Activated gamma-delta T cell (primary cell): ENCODE measurements around the gene MRPS9.

ENCODE experiments used
- DNase-seq: peaks from one replicate; lab custom pipeline; 2025; lab: John Stamatoyannopoulos, UW

The MRPS9 gene

DNA sequence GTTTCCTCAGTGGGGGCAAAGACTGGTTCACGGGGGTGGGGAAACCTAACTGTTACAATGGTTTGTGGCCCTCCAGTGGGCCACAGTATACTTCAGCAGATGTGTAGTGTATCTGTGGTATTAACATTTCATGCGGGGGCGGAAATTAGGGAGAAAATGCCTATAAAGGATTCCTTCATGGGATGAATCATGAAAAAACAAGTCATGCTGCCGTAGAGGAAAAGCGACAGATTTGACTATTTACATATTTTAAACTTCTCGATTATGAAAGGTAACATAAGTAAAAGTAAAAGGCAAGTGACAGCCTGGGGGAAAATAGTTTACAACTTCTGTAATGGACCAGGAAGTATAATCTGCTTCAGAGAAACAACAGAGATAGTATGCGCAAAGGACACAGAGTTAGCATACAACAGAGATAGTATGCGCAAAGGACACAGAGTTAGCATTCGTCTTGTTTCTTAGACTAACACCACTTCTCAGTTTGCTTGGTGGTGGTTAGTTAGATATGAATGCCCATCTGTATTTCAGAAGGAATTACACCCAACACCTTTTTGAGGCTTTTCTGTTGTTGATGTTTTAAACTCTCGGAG lies 41.1 kb downstream of the MRPS9 start:
- no peak for DNase-seq

DNA sequence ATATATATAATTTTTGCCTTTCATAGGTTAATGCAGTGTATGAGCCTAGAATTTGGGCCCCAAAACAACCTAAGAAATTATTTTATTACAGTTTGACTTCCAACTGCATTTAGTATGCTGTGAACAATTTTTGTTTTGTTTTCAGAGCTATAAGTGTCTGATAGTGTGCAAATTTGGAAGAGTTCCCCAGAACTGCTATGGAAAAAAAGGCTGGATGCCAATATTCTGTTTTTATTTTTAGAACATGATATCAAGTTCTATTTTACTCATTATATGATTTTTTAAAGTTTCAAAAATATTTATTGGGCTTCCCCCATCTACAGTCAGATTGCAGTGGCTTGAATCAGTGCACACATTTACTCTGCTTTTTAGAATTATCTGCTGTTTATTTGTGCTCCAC lies 42.6 kb downstream of the MRPS9 start:
- DNase-seq = no peak

DNA sequence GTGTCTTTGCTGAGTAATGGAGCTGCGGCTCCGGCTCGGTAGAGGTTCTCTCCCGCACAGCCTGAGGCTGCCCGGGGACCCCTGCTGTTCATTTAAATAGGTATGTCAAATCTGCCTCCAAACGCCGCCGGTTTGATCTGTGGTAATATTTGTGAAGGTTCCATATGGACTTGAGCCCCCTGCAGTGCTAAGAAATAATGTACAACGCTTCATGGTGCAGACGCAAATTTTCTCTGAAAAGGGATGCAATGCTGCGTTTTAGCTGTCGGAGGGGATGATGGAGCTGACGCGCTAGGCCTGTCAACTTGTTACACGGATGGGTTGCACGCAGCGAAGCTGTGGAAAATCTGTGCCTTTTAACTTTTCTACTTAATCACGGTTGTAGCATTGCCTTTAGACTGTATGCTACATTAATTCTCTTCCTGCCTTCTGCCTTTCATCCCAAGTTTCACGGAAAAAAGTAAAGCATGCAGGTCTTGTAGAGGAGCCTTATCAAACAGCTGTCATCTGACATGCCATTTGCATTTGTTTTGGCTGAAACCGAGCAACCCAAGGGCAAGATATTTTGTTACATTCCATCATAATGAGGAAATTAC lies 43.2 kb downstream of the MRPS9 start:
- DNase-seq = no peak

GRCh38 chr2:105082107-105082506 lies 44.2 kb downstream of the MRPS9 start:
- no peak for DNase-seq

- DNase-seq = no peak
These were observed 47.7 kb downstream of the MRPS9 start for GRCh38 chr2:105085525-105085924.

GRCh38 chr2:105087273-105087672 lies 49.4 kb downstream of the MRPS9 start:
- DNase-seq = no peak

DNA sequence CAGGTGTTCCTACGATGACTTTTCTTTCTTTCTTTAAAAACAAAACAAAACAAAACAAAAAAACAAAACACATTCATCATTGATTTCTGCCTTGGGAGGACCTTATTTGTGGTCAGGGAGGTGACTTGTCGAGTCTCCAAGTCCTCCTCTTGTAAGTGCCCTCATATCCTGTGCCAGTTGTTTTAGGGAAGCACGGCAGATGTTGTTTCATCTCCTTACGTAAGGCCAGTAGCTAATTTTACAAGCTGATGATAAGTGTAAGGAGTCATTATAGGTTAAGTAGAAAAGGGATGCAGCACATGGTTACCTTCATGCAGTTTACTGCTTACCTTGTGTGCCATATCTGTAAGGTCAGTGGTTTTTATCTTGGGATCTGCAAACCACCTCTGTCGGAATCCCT lies 52.2 kb downstream of the MRPS9 start:
- no peak for DNase-seq

DNA sequence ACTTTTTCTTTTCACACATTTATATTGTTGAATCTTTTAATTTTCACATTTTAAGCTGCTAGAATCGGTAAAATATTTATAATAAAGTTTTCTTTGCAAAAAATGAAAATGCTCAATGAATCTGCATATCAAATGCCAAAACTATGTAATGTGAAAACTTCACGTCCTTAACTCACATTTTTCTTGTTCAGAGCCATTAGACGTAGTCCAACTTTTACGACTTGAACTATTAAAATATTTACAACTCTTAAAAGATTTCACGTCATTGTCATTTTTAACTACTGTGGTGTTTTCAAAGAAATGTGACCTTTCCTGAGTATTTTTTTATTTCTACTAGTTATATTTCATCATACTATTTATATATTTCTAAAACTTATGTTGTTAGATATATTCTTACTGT lies 54.9 kb downstream of the MRPS9 start:
- DNase-seq = no peak

- DNase-seq = no peak
These were observed 61.3 kb downstream of the MRPS9 start for GRCh38 chr2:105099153-105099552.

DNA sequence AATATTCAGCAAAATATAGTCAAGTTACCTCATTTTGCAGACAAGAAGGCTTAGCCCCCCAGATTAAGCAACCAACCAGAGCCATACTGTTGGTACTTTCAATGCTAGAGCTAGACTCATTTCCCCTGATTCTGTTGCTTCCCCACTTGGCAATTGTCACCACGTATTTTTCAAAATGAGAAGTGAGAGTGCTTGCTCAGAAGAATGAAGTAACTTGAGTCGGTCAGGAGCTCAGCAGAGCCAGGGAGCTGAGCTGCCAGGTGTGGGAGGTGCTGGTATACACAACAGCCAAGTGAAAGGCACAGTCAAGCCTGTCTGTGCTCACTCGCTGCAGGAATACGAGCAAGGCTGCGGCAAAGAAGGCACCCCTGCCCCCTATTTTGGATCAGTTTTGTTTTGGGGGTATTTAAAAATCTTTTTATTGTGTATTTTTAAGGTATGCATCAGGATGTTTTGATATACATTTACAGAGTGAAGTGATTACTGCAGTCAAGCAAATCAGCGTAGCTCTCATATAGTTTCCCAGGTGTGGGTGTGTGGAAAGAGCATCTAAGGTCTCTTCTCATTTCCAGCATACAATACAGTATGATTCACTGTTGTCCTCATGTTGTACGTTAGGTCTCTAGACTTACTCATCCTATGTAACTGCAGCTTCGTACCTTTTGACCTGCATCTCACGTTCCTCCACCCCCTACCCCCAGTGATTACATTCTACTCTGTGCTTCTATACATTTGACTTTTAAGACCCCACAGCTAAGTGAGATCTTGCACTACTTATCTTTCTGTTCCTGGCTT lies 62.4 kb downstream of the MRPS9 start:
- no peak for DNase-seq

DNA sequence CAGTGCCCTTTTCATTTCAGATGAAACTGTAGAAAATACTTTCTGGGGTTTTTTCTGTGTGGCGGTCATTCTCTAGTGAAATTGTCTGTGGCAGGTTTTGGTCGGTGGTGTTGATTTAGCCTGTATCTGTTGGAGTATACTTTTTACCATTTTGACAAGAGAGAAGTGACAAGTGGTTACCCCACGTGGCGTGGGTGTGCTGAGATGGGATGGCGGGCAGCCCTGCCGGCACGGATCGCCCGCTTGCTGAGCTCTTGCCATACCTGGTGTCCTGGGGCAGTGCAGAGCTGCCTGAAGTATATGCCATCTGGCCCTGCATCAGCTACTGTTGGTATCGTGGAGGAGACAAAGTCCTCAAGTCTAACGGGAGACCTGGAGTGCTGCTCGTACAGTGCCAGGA lies 64.1 kb downstream of the MRPS9 start:
- no peak for DNase-seq

- no peak for DNase-seq
These were observed 65.1 kb downstream of the MRPS9 start for GRCh38 chr2:105102963-105103421.

GRCh38 chr2:105103481-105103880 lies 65.6 kb downstream of the MRPS9 start:
- no peak for DNase-seq

DNA sequence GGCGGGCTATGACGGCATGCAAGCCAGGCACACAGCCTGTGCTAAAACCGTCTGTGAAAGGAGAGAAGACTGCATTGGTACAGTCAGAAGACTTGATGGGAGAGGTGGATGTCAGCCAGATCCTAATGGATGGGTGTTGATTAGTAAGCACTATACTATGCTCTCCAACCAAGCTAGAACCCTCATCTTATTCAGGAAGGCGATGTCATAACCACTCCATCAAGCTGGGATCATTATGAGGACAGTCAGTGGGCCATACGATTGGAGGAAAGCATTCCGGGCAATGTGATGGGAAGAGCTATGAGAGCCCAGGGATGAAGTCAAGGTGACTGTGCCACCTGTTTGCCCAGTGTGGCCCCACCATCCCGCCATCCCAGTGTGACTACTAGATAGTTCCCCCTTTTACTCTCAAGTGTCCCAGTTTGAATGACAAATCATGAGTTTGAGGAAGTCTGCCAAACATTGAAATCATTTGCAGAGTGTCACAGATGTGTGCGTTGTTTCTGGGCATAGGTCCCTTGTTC lies 66.4 kb downstream of the MRPS9 start:
- no peak for DNase-seq

GRCh38 chr2:105110295-105110829 lies 72.5 kb downstream of the MRPS9 start:
- DNase-seq = no peak

GRCh38 chr2:105111365-105112150 lies 73.7 kb downstream of the MRPS9 start:
- DNase-seq = no peak

DNA sequence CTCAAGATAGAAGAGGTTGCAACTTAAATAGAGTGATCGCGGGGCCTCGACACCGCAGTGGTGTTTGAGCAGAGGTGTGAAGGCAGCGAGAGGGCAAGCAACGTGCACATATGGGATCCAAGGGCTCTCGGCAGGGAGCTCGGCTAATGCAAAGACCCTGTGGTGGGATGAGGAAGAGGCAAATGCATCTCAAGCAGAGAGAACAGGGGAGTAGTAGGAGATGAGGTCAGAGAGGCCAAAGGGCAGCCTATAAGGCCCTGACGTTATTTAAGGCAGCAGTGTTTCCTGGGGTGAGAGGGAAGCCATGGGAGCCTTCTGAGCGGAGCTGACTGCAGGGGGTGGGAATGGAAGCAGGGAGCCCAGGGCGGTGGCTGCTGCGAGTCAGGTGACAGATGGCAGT lies 74.5 kb downstream of the MRPS9 start:
- no peak for DNase-seq

- DNase-seq = no peak
These were observed 75.9 kb downstream of the MRPS9 start for GRCh38 chr2:105113616-105114291.

DNA sequence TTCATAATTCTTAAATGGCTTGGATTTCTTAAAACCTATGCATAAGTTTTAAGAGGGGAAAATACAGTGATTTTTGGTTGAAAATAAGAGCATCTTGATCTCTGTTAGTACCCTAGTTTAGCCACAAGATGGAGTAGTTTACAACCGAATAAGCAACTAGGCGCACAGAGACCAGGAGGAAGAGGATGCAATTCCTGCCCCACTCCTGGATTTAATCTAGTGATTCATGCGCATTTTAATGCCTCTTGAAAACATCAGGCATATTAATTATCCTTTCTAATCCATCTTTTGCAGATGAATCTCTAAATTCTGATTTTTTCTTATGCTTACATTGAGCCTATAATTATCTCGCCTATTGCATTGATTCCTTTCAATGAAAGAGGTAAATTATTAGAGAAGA lies 76.7 kb downstream of the MRPS9 start:
- no peak for DNase-seq

- no peak for DNase-seq
These were observed 78.5 kb downstream of the MRPS9 start for GRCh38 chr2:105116348-105116747.

DNA sequence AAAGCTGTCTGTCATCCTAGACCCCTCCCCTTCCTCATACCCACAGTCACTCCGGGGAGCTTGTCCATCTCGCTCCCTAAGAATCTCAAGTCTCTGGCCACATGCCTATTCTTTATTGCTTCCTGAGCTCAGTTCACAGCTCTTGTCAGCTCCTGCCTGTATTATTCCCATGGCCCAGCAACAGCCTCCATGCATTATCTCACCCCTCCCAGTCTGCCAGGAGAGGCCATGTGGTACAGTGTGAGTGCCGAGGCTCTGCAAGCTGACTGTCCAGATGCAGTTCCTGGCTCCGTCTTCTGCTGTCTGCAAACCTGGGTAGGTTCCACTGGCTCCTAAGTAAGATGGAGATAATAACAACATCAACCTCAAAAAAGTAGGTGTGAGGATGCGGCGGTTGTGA lies 79.7 kb downstream of the MRPS9 start:
- no peak for DNase-seq
